ENCODE results near the gene CD8A.

CD8A gene

GRCh38 chr2:86772611-86773010 is 18.1 kb downstream of the CD8A start:
- peaks cover 7% of the 10 kb centered on the region for H3K4me1 ChIP-seq (ENCODE audit: control insufficient read depth, insufficient read depth, low read length)
- H3K9ac ChIP-seq (ENCODE audit: low read length): no peak overlapping the region
- DNase-seq (ENCODE audit: low read depth): no peak
- peaks cover 67% of the 10 kb centered on the region for H3K36me3 ChIP-seq (ENCODE audit: control insufficient read depth, insufficient read depth, low read length, severe bottlenecking)
- H3K4me3 ChIP-seq (ENCODE audit: low read length): no peak overlapping the region
- no peaks in the 10 kb centered on the region for H3K27me3 ChIP-seq (replicated peaks; ENCODE audit: control insufficient read depth, insufficient read depth, low read length)
- no peaks in the 10 kb centered on the region for H3K9me3 ChIP-seq (ENCODE audit: control insufficient read depth, low read length)

GRCh38 chr2:86770816-86771301 is 19.9 kb downstream of the CD8A start:
- Histone ChIP-seq H3K27me3 (replicated peaks; ENCODE audit: control insufficient read depth, insufficient read depth, low read length) (no peaks in the 10 kb centered on the region), H3K4me1 (ENCODE audit: control insufficient read depth, insufficient read depth, low read length) (peaks cover 7% of the 10 kb centered on the region), H3K9me3 (ENCODE audit: control insufficient read depth, low read length) (no peaks in the 10 kb centered on the region), H3K9ac (ENCODE audit: low read length) (no peak overlapping the region), H3K4me3 (ENCODE audit: low read length) (no peak overlapping the region), H3K36me3 (ENCODE audit: control insufficient read depth, insufficient read depth, low read length, severe bottlenecking) (peaks cover 69% of the 10 kb centered on the region)
- DNase-seq (ENCODE audit: low read depth): no peak

DNA sequence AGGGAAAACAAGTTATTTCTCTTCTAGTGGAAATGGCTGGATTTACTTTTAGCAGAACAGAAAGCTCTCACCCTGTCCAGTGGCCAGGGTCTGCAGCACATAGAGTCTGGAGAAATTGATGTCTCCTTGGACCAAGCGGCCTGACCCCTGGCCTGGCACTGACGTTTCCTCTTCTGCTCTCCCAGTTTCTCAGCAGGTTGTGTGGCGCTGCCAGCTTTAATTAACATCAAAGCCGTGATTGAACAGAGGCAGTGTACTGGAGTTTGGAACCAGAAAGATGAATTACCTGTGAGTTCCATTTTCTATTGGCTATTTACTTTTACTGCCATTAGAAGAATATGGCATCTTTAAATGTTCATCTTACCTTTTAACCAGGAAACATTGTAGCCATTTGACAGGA is 20.9 kb downstream of the CD8A start:
- DNase-seq (ENCODE audit: low read depth): no peak
- Histone ChIP-seq H3K4me1 (ENCODE audit: control insufficient read depth, insufficient read depth, low read length) (peaks cover 7% of the 10 kb centered on the region), H3K27me3 (replicated peaks; ENCODE audit: control insufficient read depth, insufficient read depth, low read length) (no peaks in the 10 kb centered on the region), H3K9me3 (ENCODE audit: control insufficient read depth, low read length) (no peaks in the 10 kb centered on the region), H3K9ac (ENCODE audit: low read length) (no peak overlapping the region), H3K4me3 (ENCODE audit: low read length) (no peak overlapping the region), H3K36me3 (ENCODE audit: control insufficient read depth, insufficient read depth, low read length, severe bottlenecking) (peaks cover 65% of the 10 kb centered on the region)

GRCh38 chr2:86768189-86768949 is 22.3 kb downstream of the CD8A start:
- Histone ChIP-seq H3K27me3 (replicated peaks; ENCODE audit: control insufficient read depth, insufficient read depth, low read length) (no peaks in the 10 kb centered on the region), H3K4me3 (ENCODE audit: low read length) (no peak overlapping the region), H3K4me1 (ENCODE audit: control insufficient read depth, insufficient read depth, low read length) (peaks cover 7% of the 10 kb centered on the region), H3K36me3 (ENCODE audit: control insufficient read depth, insufficient read depth, low read length, severe bottlenecking) (peaks cover 50% of the 10 kb centered on the region), H3K9ac (ENCODE audit: low read length) (no peak overlapping the region), H3K9me3 (ENCODE audit: control insufficient read depth, low read length) (no peaks in the 10 kb centered on the region)
- DNase-seq (ENCODE audit: low read depth): no peak

- Histone ChIP-seq H3K27me3 (replicated peaks; ENCODE audit: control insufficient read depth, insufficient read depth, low read length) (no peaks in the 10 kb centered on the region), H3K9ac (ENCODE audit: low read length) (no peak overlapping the region), H3K4me3 (ENCODE audit: low read length) (no peak overlapping the region), H3K4me1 (ENCODE audit: control insufficient read depth, insufficient read depth, low read length) (peaks cover 7% of the 10 kb centered on the region), H3K9me3 (ENCODE audit: control insufficient read depth, low read length) (no peaks in the 10 kb centered on the region), H3K36me3 (ENCODE audit: control insufficient read depth, insufficient read depth, low read length, severe bottlenecking) (peaks cover 30% of the 10 kb centered on the region)
- DNase-seq (ENCODE audit: low read depth): no peak
Observed at GRCh38 chr2:86765310-86765695, 25.4 kb downstream of the CD8A start.

GRCh38 chr2:86764661-86765309 is 25.9 kb downstream of the CD8A start:
- no peak overlapping the region for H3K9ac ChIP-seq (ENCODE audit: low read length)
- H3K4me3 ChIP-seq (ENCODE audit: low read length): no peak overlapping the region
- H3K9me3 ChIP-seq (ENCODE audit: control insufficient read depth, low read length): no peaks in the 10 kb centered on the region
- H3K27me3 ChIP-seq (replicated peaks; ENCODE audit: control insufficient read depth, insufficient read depth, low read length): no peaks in the 10 kb centered on the region
- peaks cover 27% of the 10 kb centered on the region for H3K36me3 ChIP-seq (ENCODE audit: control insufficient read depth, insufficient read depth, low read length, severe bottlenecking)
- peaks cover 7% of the 10 kb centered on the region for H3K4me1 ChIP-seq (ENCODE audit: control insufficient read depth, insufficient read depth, low read length)
- DNase-seq (ENCODE audit: low read depth): peak; percentile 67

DNA sequence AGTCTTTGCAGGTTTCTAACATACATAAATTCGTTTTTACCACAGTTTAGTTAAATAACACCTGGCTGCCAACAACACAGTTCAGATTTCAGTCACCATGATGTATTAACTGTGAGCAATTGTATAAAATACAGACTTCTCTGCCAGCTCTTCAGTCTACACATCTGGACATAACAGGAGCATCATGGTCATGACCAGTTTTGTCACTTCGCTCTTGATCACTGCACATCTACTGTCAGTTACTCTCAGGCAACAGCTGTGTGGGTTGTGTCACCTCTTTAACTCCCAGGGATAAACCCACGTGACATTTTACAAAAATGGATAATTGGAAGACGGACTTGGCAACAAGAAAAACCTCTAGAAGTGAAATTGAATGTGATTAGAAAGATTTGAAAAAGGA is 30.3 kb downstream of the CD8A start:
- no peak overlapping the region for H3K4me3 ChIP-seq (ENCODE audit: low read length)
- DNase-seq (ENCODE audit: low read depth): no peak
- no peaks in the 10 kb centered on the region for H3K27me3 ChIP-seq (replicated peaks; ENCODE audit: control insufficient read depth, insufficient read depth, low read length)
- peaks cover 17% of the 10 kb centered on the region for H3K36me3 ChIP-seq (ENCODE audit: control insufficient read depth, insufficient read depth, low read length, severe bottlenecking)
- peaks cover 6% of the 10 kb centered on the region for H3K4me1 ChIP-seq (ENCODE audit: control insufficient read depth, insufficient read depth, low read length)
- H3K9me3 ChIP-seq (ENCODE audit: control insufficient read depth, low read length): no peaks in the 10 kb centered on the region
- no peak overlapping the region for H3K9ac ChIP-seq (ENCODE audit: low read length)

GRCh38 chr2:86758405-86758804 is 32.3 kb downstream of the CD8A start:
- no peak overlapping the region for H3K4me3 ChIP-seq (ENCODE audit: low read length)
- peaks cover 6% of the 10 kb centered on the region for H3K4me1 ChIP-seq (ENCODE audit: control insufficient read depth, insufficient read depth, low read length)
- no peaks in the 10 kb centered on the region for H3K9me3 ChIP-seq (ENCODE audit: control insufficient read depth, low read length)
- DNase-seq (ENCODE audit: low read depth): no peak
- H3K36me3 ChIP-seq (ENCODE audit: control insufficient read depth, insufficient read depth, low read length, severe bottlenecking): peaks cover 28% of the 10 kb centered on the region
- no peak overlapping the region for H3K9ac ChIP-seq (ENCODE audit: low read length)
- no peaks in the 10 kb centered on the region for H3K27me3 ChIP-seq (replicated peaks; ENCODE audit: control insufficient read depth, insufficient read depth, low read length)

- Histone ChIP-seq H3K9me3 (ENCODE audit: control insufficient read depth, low read length) (peaks cover 14% of the 10 kb centered on the region), H3K27me3 (replicated peaks; ENCODE audit: control insufficient read depth, insufficient read depth, low read length) (no peaks in the 10 kb centered on the region), H3K36me3 (ENCODE audit: control insufficient read depth, insufficient read depth, low read length, severe bottlenecking) (peaks cover 42% of the 10 kb centered on the region), H3K4me3 (ENCODE audit: low read length) (no peak overlapping the region), H3K9ac (ENCODE audit: low read length) (no peak overlapping the region), H3K4me1 (ENCODE audit: control insufficient read depth, insufficient read depth, low read length) (peaks cover 2% of the 10 kb centered on the region)
- DNase-seq (ENCODE audit: low read depth): no peak
Observed at GRCh38 chr2:86753606-86754005, 37.1 kb downstream of the CD8A start.

GRCh38 chr2:86752934-86753333 is 37.8 kb downstream of the CD8A start:
- H3K27me3 ChIP-seq (replicated peaks; ENCODE audit: control insufficient read depth, insufficient read depth, low read length): no peaks in the 10 kb centered on the region
- H3K9ac ChIP-seq (ENCODE audit: low read length): no peak overlapping the region
- peaks cover 5% of the 10 kb centered on the region for H3K4me1 ChIP-seq (ENCODE audit: control insufficient read depth, insufficient read depth, low read length)
- H3K9me3 ChIP-seq (ENCODE audit: control insufficient read depth, low read length): peaks cover 14% of the 10 kb centered on the region
- no peak overlapping the region for H3K4me3 ChIP-seq (ENCODE audit: low read length)
- H3K36me3 ChIP-seq (ENCODE audit: control insufficient read depth, insufficient read depth, low read length, severe bottlenecking): peaks cover 42% of the 10 kb centered on the region
- no peak for DNase-seq (ENCODE audit: low read depth)

- H3K4me3 ChIP-seq (ENCODE audit: low read length): no peak overlapping the region
- no peaks in the 10 kb centered on the region for H3K27me3 ChIP-seq (replicated peaks; ENCODE audit: control insufficient read depth, insufficient read depth, low read length)
- peaks cover 42% of the 10 kb centered on the region for H3K36me3 ChIP-seq (ENCODE audit: control insufficient read depth, insufficient read depth, low read length, severe bottlenecking)
- H3K9ac ChIP-seq (ENCODE audit: low read length): no peak overlapping the region
- peaks cover 5% of the 10 kb centered on the region for H3K4me1 ChIP-seq (ENCODE audit: control insufficient read depth, insufficient read depth, low read length)
- peaks cover 14% of the 10 kb centered on the region for H3K9me3 ChIP-seq (ENCODE audit: control insufficient read depth, low read length)
- no peak for DNase-seq (ENCODE audit: low read depth)
Observed at GRCh38 chr2:86751778-86752177, 38.9 kb downstream of the CD8A start.
